ENCODE data around the gene USP49. TPM values are rescaled to one million over a fixed set of nuclear protein-coding genes. Genes with fewer than 3 reads are reported as not detected.

USP49 gene
- total and polyA plus RNA-seq, 2 of the 13 experiments (the other 11 are each of a cell fraction or from before 2014, with no cell fraction given) = 2.9 to 4.3 TPM

DNA sequence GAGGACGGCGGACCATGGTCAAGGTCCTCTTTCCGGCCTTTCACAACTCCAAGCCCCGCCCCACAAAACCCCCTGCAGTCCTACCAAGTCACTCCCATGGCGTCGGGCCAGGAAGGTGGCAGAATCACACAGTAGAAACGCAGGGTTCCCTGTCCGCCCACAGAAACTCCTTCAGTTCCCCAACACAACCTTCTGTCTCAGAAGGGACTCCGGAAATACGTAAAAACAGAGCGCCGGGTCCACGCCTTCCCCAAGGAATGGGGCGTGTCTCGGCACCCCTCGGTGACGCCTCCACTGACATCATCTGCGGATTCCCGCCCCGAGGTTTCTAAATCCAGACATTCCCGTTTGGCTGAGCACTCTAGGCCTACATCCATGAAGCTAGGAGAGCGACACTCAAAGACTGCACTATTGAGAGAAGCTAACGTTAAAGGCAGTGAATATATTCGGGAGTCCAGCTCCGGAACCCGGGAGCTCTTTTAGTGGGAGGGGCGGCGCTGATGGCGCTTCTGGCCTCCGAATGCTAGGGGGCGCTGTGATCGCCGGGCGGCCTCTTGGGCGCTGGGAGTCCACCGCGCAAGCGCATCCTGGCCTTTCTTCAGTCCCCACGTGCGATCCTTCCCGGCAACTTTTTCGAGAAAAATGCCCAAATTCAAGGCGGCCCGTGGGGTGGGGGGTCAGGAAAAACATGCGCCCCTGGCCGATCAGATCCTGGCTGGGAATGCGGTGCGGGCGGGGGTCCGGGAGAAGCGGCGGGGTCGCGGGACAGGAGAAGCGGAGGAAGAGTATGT is 25.9 kb upstream of the USP49 start, which contains the start of the genes BYSL and MED20 (continued):
- TF ChIP-seq, protein P1, sequence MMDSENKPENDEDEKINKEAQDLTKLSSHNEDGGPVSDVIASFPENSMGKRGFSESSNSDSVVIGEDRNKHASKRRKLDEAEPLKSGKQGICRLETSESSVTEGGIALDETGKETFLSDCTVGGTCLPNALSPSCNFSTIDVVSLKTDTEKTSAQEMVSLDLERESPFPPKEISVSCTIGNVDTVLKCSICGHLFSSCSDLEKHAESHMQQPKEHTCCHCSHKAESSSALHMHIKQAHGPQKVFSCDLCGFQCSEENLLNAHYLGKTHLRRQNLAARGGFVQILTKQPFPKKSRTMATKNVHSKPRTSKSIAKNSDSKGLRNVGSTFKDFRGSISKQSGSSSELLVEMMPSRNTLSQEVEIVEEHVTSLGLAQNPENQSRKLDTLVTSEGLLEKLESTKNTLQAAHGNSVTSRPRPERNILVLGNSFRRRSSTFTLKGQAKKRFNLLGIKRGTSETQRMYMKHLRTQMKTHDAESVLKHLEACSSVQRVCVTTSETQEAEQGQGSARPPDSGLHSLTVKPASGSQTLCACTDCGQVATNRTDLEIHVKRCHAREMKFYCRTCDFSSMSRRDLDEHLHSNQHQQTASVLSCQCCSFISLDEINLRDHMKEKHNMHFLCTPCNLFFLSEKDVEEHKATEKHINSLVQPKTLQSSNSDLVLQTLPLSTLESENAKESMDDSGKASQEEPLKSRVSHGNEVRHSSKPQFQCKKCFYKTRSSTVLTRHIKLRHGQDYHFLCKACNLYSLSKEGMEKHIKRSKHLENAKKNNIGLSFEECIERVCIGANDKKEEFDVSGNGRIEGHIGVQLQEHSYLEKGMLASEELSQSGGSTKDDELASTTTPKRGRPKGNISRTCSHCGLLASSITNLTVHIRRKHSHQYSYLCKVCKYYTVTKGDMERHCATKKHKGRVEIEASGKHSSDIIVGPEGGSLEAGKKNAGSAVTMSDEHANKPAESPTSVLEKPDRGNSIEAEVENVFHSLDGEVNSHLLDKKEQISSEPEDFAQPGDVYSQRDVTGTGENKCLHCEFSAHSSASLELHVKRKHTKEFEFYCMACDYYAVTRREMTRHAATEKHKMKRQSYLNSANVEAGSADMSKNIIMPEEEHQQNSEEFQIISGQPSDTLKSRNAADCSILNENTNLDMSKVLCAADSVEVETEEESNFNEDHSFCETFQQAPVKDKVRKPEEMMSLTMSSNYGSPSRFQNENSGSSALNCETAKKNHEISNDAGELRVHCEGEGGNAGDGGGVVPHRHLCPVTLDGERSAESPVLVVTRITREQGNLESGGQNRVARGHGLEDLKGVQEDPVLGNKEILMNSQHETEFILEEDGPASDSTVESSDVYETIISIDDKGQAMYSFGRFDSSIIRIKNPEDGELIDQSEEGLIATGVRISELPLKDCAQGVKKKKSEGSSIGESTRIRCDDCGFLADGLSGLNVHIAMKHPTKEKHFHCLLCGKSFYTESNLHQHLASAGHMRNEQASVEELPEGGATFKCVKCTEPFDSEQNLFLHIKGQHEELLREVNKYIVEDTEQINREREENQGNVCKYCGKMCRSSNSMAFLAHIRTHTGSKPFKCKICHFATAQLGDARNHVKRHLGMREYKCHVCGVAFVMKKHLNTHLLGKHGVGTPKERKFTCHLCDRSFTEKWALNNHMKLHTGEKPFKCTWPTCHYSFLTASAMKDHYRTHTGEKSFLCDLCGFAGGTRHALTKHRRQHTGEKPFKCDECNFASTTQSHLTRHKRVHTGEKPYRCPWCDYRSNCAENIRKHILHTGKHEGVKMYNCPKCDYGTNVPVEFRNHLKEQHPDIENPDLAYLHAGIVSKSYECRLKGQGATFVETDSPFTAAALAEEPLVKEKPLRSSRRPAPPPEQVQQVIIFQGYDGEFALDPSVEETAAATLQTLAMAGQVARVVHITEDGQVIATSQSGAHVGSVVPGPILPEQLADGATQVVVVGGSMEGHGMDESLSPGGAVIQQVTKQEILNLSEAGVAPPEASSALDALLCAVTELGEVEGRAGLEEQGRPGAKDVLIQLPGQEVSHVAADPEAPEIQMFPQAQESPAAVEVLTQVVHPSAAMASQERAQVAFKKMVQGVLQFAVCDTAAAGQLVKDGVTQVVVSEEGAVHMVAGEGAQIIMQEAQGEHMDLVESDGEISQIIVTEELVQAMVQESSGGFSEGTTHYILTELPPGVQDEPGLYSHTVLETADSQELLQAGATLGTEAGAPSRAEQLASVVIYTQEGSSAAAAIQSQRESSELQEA (CRISPR knock-in tag; IDR thresholded peaks at IDR 0.05; ENCODE audit: not compliant biosample characterization) = no peak
- TF ChIP-seq, protein P2, sequence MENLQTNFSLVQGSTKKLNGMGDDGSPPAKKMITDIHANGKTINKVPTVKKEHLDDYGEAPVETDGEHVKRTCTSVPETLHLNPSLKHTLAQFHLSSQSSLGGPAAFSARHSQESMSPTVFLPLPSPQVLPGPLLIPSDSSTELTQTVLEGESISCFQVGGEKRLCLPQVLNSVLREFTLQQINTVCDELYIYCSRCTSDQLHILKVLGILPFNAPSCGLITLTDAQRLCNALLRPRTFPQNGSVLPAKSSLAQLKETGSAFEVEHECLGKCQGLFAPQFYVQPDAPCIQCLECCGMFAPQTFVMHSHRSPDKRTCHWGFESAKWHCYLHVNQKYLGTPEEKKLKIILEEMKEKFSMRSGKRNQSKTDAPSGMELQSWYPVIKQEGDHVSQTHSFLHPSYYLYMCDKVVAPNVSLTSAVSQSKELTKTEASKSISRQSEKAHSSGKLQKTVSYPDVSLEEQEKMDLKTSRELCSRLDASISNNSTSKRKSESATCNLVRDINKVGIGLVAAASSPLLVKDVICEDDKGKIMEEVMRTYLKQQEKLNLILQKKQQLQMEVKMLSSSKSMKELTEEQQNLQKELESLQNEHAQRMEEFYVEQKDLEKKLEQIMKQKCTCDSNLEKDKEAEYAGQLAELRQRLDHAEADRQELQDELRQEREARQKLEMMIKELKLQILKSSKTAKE (CRISPR knock-in tag; IDR thresholded peaks at IDR 0.05; ENCODE audit: borderline replicate concordance) = no peak
- TF ChIP-seq, protein P3, sequence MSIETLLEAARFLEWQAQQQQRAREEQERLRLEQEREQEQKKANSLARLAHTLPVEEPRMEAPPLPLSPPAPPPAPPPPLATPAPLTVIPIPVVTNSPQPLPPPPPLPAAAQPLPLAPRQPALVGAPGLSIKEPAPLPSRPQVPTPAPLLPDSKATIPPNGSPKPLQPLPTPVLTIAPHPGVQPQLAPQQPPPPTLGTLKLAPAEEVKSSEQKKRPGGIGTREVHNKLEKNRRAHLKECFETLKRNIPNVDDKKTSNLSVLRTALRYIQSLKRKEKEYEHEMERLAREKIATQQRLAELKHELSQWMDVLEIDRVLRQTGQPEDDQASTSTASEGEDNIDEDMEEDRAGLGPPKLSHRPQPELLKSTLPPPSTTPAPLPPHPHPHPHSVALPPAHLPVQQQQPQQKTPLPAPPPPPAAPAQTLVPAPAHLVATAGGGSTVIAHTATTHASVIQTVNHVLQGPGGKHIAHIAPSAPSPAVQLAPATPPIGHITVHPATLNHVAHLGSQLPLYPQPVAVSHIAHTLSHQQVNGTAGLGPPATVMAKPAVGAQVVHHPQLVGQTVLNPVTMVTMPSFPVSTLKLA (IDR thresholded peaks at IDR 0.05) = peak; percentile 48
- TF ChIP-seq, protein P4, sequence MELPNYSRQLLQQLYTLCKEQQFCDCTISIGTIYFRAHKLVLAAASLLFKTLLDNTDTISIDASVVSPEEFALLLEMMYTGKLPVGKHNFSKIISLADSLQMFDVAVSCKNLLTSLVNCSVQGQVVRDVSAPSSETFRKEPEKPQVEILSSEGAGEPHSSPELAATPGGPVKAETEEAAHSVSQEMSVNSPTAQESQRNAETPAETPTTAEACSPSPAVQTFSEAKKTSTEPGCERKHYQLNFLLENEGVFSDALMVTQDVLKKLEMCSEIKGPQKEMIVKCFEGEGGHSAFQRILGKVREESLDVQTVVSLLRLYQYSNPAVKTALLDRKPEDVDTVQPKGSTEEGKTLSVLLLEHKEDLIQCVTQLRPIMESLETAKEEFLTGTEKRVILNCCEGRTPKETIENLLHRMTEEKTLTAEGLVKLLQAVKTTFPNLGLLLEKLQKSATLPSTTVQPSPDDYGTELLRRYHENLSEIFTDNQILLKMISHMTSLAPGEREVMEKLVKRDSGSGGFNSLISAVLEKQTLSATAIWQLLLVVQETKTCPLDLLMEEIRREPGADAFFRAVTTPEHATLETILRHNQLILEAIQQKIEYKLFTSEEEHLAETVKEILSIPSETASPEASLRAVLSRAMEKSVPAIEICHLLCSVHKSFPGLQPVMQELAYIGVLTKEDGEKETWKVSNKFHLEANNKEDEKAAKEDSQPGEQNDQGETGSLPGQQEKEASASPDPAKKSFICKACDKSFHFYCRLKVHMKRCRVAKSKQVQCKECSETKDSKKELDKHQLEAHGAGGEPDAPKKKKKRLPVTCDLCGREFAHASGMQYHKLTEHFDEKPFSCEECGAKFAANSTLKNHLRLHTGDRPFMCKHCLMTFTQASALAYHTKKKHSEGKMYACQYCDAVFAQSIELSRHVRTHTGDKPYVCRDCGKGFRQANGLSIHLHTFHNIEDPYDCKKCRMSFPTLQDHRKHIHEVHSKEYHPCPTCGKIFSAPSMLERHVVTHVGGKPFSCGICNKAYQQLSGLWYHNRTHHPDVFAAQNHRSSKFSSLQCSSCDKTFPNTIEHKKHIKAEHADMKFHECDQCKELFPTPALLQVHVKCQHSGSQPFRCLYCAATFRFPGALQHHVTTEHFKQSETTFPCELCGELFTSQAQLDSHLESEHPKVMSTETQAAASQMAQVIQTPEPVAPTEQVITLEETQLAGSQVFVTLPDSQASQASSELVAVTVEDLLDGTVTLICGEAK (IDR thresholded peaks at IDR 0.05) = peak; percentile 47; the same call in 1 of the 2 replicates
- TF ChIP-seq, protein P4 (CRISPR knock-in tag; IDR thresholded peaks at IDR 0.05) = peak; percentile 67; the same call in 1 of the 2 replicates
- no peak for TF ChIP-seq IKZF1 (IDR thresholded peaks at IDR 0.05)
